ENCODE data around the gene MGAT5B. TPM values are rescaled to one million over a fixed set of nuclear protein-coding genes. Genes with fewer than 3 reads are reported as not detected.

MGAT5B gene
- total and polyA plus RNA-seq, 9 of the 15 experiments (the other 6 are each of a cell fraction or from before 2014, with no cell fraction given) = 0.09 to 0.43 (median 0.18) TPM; not detected in 4

DNA sequence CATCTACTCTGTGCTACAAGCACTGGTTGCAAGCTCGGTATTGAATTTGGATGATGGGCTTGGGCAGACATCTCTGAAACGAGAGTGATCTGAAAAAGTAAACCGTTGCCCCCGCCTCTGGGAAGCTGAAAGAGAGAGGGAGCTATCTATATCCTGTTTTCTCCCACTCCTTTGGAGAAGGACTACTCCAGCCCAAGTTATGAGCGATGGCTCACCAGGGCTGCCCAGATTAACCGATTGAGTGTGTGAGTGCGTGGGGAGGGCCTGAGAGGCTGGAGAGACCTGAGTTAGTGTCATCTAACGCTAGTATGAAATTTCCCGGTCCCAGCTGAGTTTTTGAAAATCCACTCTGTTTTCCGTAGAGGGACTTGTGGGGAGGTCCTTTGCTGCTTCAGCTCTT is 11.5 kb downstream of the MGAT5B start:
- Histone ChIP-seq H3K9me3 (replicated peaks; ENCODE audit: control insufficient read depth, insufficient read depth, low read depth, low read length) (0 out of 2 replicates have a peak, but pooled peaks cover 3% of the 10 kb centered on the region), H3K9me1 (ENCODE audit: control insufficient read depth, insufficient read depth, low read length) (no peaks in the 10 kb centered on the region), H4K20me1 (replicated peaks; ENCODE audit: control insufficient read depth, insufficient read depth, low read length) (peaks cover 8% of the 10 kb centered on the region; the same call in 1 of the 2 replicates), H3K9ac (ENCODE audit: insufficient read depth in 1 of 2, low read depth in 2 of 2, low read length in 2 of 2) (no peak overlapping the region), H3K27me3 (ENCODE audit: control insufficient read depth in 2 of 2, insufficient read depth in 2 of 2, low read length in 2 of 2) (peaks cover 26 to 66% of the 10 kb centered on the region in 2 experiments), H3K4me2 (ENCODE audit: insufficient read depth, low read length) (no peak overlapping the region), H3K27ac (ENCODE audit: extremely low read depth, low read depth, low read length) (no peak overlapping the region), H3K79me2 (ENCODE audit: control insufficient read depth, insufficient read depth, low read length) (no peaks in the 10 kb centered on the region), H3K36me3 (ENCODE audit: control insufficient read depth, insufficient read depth, low read length) (no peaks in the 10 kb centered on the region), H3K4me3 (no peak overlapping the region), H2AFZ (ENCODE audit: low read depth, low read length) (no peak overlapping the region), H3K4me1 (replicated peaks in 1 of 2; ENCODE audit: control insufficient read depth in 2 of 2, insufficient read depth in 2 of 2, low read length in 2 of 2) (peaks cover 0 to 11% of the 10 kb centered on the region in 2 experiments; a peak in 1 of 5 replicates)
- POLR2A ChIA-PET = interaction anchor here (0.6 to 1.4 kb wide), 3 partner anchors 10 to 87 kb away, joined by 3 to 6 read pairs (median 3); no protein-coding TSS in a partner anchor
- in situ Hi-C loops (cut with MboI) (no loop called here), intact Hi-C loops (cut with micrococcal nuclease) (no loop called here)
- no peak for DNase-seq (ENCODE audit: extremely low read depth in 1 of 4, low spot score in 3 of 4)
- 7% methylated on average over 9 of the region's 10 CpGs for WGBS (ENCODE audit: insufficient coverage, low coverage, missing lambda C conversion rate)
- FAIRE-seq = no peak
- BruUV-seq (replicated peaks) = no TSS peak
- no peak for ATAC-seq
- CTCF ChIA-PET (ENCODE audit: low intra/inter-chr PET ratio) = no interaction called here
- TF ChIP-seq STAT5A (IDR thresholded peaks at IDR 0.05; ENCODE audit: borderline replicate concordance, low read length) (no peak), ZBTB8A (IDR thresholded peaks at IDR 0.05; ENCODE audit: partially characterized antibody) (no peak), ZNF445 (CRISPR knock-in tag; IDR thresholded peaks at IDR 0.05; ENCODE audit: low read depth) (no peak), PTBP1 (IDR thresholded peaks at IDR 0.05; ENCODE audit: low read depth, low read length) (no peak), GABPA (tag; conservative IDR thresholded peaks at IDR 0.05; ENCODE audit: low read depth) (no peak), BMI1 (IDR thresholded peaks at IDR 0.05; ENCODE audit: low read length) (no peak), ATF1 (CRISPR knock-in tag; IDR thresholded peaks at IDR 0.05) (no peak), ATF1 (tag; IDR thresholded peaks at IDR 0.05) (no peak), ZZZ3 (IDR thresholded peaks at IDR 0.05) (no peak), EHMT2 (IDR thresholded peaks at IDR 0.05) (no peak), CCNT2 (IDR thresholded peaks at IDR 0.05; ENCODE audit: borderline replicate concordance, extremely low read depth, insufficient read length, low read depth, low read length) (no peak), KLF10 (CRISPR knock-in tag; IDR thresholded peaks at IDR 0.05) (no peak), SMC3 (conservative IDR thresholded peaks at IDR 0.05; ENCODE audit: insufficient read depth, low read depth, low read length) (no peak), NONO (IDR thresholded peaks at IDR 0.05; ENCODE audit: low read depth in 2 of 2, low read length in 1 of 2) (no peak), SRSF7 (optimal IDR thresholded peaks at IDR 0.05; ENCODE audit: low read depth, low read length) (no peak), RFX5 (IDR thresholded peaks at IDR 0.05; ENCODE audit: low read depth, low read length) (no peak)
- TF ChIP-seq, protein P1, sequence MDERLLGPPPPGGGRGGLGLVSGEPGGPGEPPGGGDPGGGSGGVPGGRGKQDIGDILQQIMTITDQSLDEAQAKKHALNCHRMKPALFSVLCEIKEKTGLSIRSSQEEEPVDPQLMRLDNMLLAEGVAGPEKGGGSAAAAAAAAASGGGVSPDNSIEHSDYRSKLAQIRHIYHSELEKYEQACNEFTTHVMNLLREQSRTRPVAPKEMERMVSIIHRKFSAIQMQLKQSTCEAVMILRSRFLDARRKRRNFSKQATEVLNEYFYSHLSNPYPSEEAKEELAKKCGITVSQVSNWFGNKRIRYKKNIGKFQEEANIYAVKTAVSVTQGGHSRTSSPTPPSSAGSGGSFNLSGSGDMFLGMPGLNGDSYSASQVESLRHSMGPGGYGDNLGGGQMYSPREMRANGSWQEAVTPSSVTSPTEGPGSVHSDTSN (CRISPR knock-in tag; IDR thresholded peaks at IDR 0.05; ENCODE audit: low read depth) = no peak
- TF ChIP-seq, protein P1 (tag; conservative IDR thresholded peaks at IDR 0.05; ENCODE audit: low read depth) = no peak
- TF ChIP-seq, protein P2, sequence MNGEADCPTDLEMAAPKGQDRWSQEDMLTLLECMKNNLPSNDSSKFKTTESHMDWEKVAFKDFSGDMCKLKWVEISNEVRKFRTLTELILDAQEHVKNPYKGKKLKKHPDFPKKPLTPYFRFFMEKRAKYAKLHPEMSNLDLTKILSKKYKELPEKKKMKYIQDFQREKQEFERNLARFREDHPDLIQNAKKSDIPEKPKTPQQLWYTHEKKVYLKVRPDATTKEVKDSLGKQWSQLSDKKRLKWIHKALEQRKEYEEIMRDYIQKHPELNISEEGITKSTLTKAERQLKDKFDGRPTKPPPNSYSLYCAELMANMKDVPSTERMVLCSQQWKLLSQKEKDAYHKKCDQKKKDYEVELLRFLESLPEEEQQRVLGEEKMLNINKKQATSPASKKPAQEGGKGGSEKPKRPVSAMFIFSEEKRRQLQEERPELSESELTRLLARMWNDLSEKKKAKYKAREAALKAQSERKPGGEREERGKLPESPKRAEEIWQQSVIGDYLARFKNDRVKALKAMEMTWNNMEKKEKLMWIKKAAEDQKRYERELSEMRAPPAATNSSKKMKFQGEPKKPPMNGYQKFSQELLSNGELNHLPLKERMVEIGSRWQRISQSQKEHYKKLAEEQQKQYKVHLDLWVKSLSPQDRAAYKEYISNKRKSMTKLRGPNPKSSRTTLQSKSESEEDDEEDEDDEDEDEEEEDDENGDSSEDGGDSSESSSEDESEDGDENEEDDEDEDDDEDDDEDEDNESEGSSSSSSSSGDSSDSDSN (IDR thresholded peaks at IDR 0.05; ENCODE audit: borderline replicate concordance in 1 of 2, low read depth in 2 of 2, low read length in 2 of 2) = no peak
- TF ChIP-seq, protein P3, sequence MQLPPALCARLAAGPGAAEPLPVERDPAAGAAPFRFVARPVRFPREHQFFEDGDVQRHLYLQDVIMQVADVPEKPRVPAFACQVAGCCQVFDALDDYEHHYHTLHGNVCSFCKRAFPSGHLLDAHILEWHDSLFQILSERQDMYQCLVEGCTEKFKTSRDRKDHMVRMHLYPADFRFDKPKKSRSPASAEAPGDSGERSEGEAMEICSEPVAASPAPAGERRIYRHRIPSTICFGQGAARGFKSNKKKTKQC (CRISPR knock-in tag; IDR thresholded peaks at IDR 0.05) = no peak
